ENCODE measurements around the gene PPP2R3A. TPM values are rescaled to one million over a fixed set of nuclear protein-coding genes. Genes with fewer than 3 reads are reported as not detected.
"Not testable (repeated sequence)": the region's sequence is repeated elsewhere in the genome, so short reads cannot be mapped to it uniquely, and the experiment has no call there.

Gene PPP2R3A
- total RNA-seq, 1 experiment from 2014 or later: not detected

- no peak overlapping the region for H3K9ac ChIP-seq (ENCODE audit: low read length)
- H3K4me2 ChIP-seq (ENCODE audit: low read depth, low read length, poor library complexity, severe bottlenecking): no peak overlapping the region
- no peaks in the 10 kb centered on the region for H3K4me1 ChIP-seq (ENCODE audit: low read length)
- H3K9me3 ChIP-seq (ENCODE audit: low read length): no peaks in the 10 kb centered on the region
- no peaks in the 10 kb centered on the region for H3K9me2 ChIP-seq (replicated peaks; ENCODE audit: insufficient read depth, low read length)
- no peak overlapping the region for H3K27ac ChIP-seq (ENCODE audit: low read length)
- no peaks in the 10 kb centered on the region for H3K36me3 ChIP-seq (ENCODE audit: insufficient read depth, low read length)
- H3K27me3 ChIP-seq (ENCODE audit: low read length): no peaks in the 10 kb centered on the region
- no peaks in the 10 kb centered on the region for H4K20me1 ChIP-seq (ENCODE audit: insufficient read depth, low read depth, low read length)
- no peak for DNase-seq
- no peaks in the 10 kb centered on the region for H3K79me2 ChIP-seq (ENCODE audit: low read length)
- H2AFZ ChIP-seq (ENCODE audit: low read length): no peak overlapping the region
- no peak overlapping the region for H3K4me3 ChIP-seq (ENCODE audit: low read length)
Observed at GRCh38 chr3:136134091-136134490, 168.6 kb downstream of the PPP2R3A start.

- Histone ChIP-seq H3K79me2 (ENCODE audit: low read length) (no peaks in the 10 kb centered on the region), H3K4me1 (ENCODE audit: low read length) (no peaks in the 10 kb centered on the region)
Observed at GRCh38 chr3:136135039-136135802, 169.7 kb downstream of the PPP2R3A start.

GRCh38 chr3:136136454-136136853, 170.9 kb downstream of the PPP2R3A start:
- H4K20me1 ChIP-seq (ENCODE audit: insufficient read depth, low read depth, low read length): 0 out of 2 replicates have a peak, but pooled peaks cover 6% of the 10 kb centered on the region
- no peaks in the 10 kb centered on the region for H3K9me3 ChIP-seq (ENCODE audit: low read length)
- H3K27ac ChIP-seq (ENCODE audit: low read length): no peak overlapping the region
- no peak overlapping the region for H3K9ac ChIP-seq (ENCODE audit: low read length)
- no peaks in the 10 kb centered on the region for H3K36me3 ChIP-seq (ENCODE audit: insufficient read depth, low read length)
- H3K4me1 ChIP-seq (ENCODE audit: low read length): no peaks in the 10 kb centered on the region
- H3K27me3 ChIP-seq (ENCODE audit: low read length): no peaks in the 10 kb centered on the region
- H3K4me3 ChIP-seq (ENCODE audit: low read length): no peak overlapping the region
- no peaks in the 10 kb centered on the region for H3K79me2 ChIP-seq (ENCODE audit: low read length)
- no peak for DNase-seq
- H3K4me2 ChIP-seq (ENCODE audit: low read depth, low read length, poor library complexity, severe bottlenecking): no peak overlapping the region
- H2AFZ ChIP-seq (ENCODE audit: low read length): no peak overlapping the region
- no peaks in the 10 kb centered on the region for H3K9me2 ChIP-seq (replicated peaks; ENCODE audit: insufficient read depth, low read length)

More at GRCh38 chr3:136135039-136135802, 169.7 kb downstream of the PPP2R3A start:
- no peaks in the 10 kb centered on the region for H3K27me3 ChIP-seq (ENCODE audit: low read length)
- H3K27ac ChIP-seq (ENCODE audit: low read length): no peak overlapping the region
- no peaks in the 10 kb centered on the region for H3K9me3 ChIP-seq (ENCODE audit: low read length)
- no peaks in the 10 kb centered on the region for H3K36me3 ChIP-seq (ENCODE audit: insufficient read depth, low read length)
- no peak overlapping the region for H3K4me2 ChIP-seq (ENCODE audit: low read depth, low read length, poor library complexity, severe bottlenecking)
- no peak for DNase-seq
- H3K9ac ChIP-seq (ENCODE audit: low read length): no peak overlapping the region
- no peaks in the 10 kb centered on the region for H3K9me2 ChIP-seq (replicated peaks; ENCODE audit: insufficient read depth, low read length)
- H2AFZ ChIP-seq (ENCODE audit: low read length): no peak overlapping the region
- H3K4me3 ChIP-seq (ENCODE audit: low read length): no peak overlapping the region
- H4K20me1 ChIP-seq (ENCODE audit: insufficient read depth, low read depth, low read length): no peaks in the 10 kb centered on the region

GRCh38 chr3:136141291-136141785, 175.8 kb downstream of the PPP2R3A start:
- Histone ChIP-seq H3K4me1 (ENCODE audit: low read length) (no peaks in the 10 kb centered on the region), H3K9ac (ENCODE audit: low read length) (no peak overlapping the region), H2AFZ (ENCODE audit: low read length) (no peak overlapping the region), H3K9me2 (replicated peaks; ENCODE audit: insufficient read depth, low read length) (no peaks in the 10 kb centered on the region), H3K4me2 (ENCODE audit: low read depth, low read length, poor library complexity, severe bottlenecking) (no peak overlapping the region), H3K9me3 (ENCODE audit: low read length) (no peaks in the 10 kb centered on the region), H3K36me3 (ENCODE audit: insufficient read depth, low read length) (no peaks in the 10 kb centered on the region), H3K79me2 (ENCODE audit: low read length) (no peaks in the 10 kb centered on the region), H4K20me1 (ENCODE audit: insufficient read depth, low read depth, low read length) (0 out of 2 replicates have a peak, but pooled peaks cover 11% of the 10 kb centered on the region), H3K27me3 (ENCODE audit: low read length) (no peaks in the 10 kb centered on the region), H3K4me3 (ENCODE audit: low read length) (no peak overlapping the region), H3K27ac (ENCODE audit: low read length) (no peak overlapping the region)
- DNase-seq: peak; percentile 36

- H4K20me1 ChIP-seq (ENCODE audit: insufficient read depth, low read depth, low read length): 0 out of 2 replicates have a peak, but pooled peaks cover 11% of the 10 kb centered on the region
- no peaks in the 10 kb centered on the region for H3K27me3 ChIP-seq (ENCODE audit: low read length)
- peak; percentile 11 for DNase-seq
- no peaks in the 10 kb centered on the region for H3K9me2 ChIP-seq (replicated peaks; ENCODE audit: insufficient read depth, low read length)
- no peak overlapping the region for H2AFZ ChIP-seq (ENCODE audit: low read length)
- H3K79me2 ChIP-seq (ENCODE audit: low read length): no peaks in the 10 kb centered on the region
- H3K4me3 ChIP-seq (ENCODE audit: low read length): no peak overlapping the region
- H3K4me1 ChIP-seq (ENCODE audit: low read length): no peaks in the 10 kb centered on the region
- H3K4me2 ChIP-seq (ENCODE audit: low read depth, low read length, poor library complexity, severe bottlenecking): no peak overlapping the region
- no peaks in the 10 kb centered on the region for H3K9me3 ChIP-seq (ENCODE audit: low read length)
- no peak overlapping the region for H3K9ac ChIP-seq (ENCODE audit: low read length)
- no peak overlapping the region for H3K27ac ChIP-seq (ENCODE audit: low read length)
- H3K36me3 ChIP-seq (ENCODE audit: insufficient read depth, low read length): no peaks in the 10 kb centered on the region
Observed at GRCh38 chr3:136141891-136142290, 176.4 kb downstream of the PPP2R3A start.

- Histone ChIP-seq H3K9me2 (replicated peaks; ENCODE audit: insufficient read depth, low read length) (no peaks in the 10 kb centered on the region), H4K20me1 (ENCODE audit: insufficient read depth, low read depth, low read length) (0 out of 2 replicates have a peak, but pooled peaks cover 16% of the 10 kb centered on the region), H2AFZ (ENCODE audit: low read length) (no peak overlapping the region), H3K27ac (ENCODE audit: low read length) (no peak overlapping the region), H3K4me1 (ENCODE audit: low read length) (no peaks in the 10 kb centered on the region), H3K36me3 (ENCODE audit: insufficient read depth, low read length) (no peaks in the 10 kb centered on the region), H3K9me3 (ENCODE audit: low read length) (no peaks in the 10 kb centered on the region), H3K79me2 (ENCODE audit: low read length) (no peaks in the 10 kb centered on the region), H3K9ac (ENCODE audit: low read length) (no peak overlapping the region), H3K4me3 (ENCODE audit: low read length) (no peak overlapping the region), H3K27me3 (ENCODE audit: low read length) (no peaks in the 10 kb centered on the region), H3K4me2 (ENCODE audit: low read depth, low read length, poor library complexity, severe bottlenecking) (no peak overlapping the region)
- DNase-seq: peak; percentile 41
Observed at GRCh38 chr3:136142592-136142991, 177.1 kb downstream of the PPP2R3A start.

GRCh38 chr3:136144397-136144796, 178.9 kb downstream of the PPP2R3A start:
- H3K9ac ChIP-seq (ENCODE audit: low read length); H3K9me2 ChIP-seq (replicated peaks; ENCODE audit: insufficient read depth, low read length); H2AFZ ChIP-seq (ENCODE audit: low read length); H3K27ac ChIP-seq (ENCODE audit: low read length); H3K9me3 ChIP-seq (ENCODE audit: low read length); H3K4me2 ChIP-seq (ENCODE audit: low read depth, low read length, poor library complexity, severe bottlenecking); H3K4me3 ChIP-seq (ENCODE audit: low read length); H3K4me1 ChIP-seq (ENCODE audit: low read length); H3K36me3 ChIP-seq (ENCODE audit: insufficient read depth, low read length); H3K27me3 ChIP-seq (ENCODE audit: low read length): not testable (repeated sequence)
- Histone ChIP-seq H3K79me2 (ENCODE audit: low read length) (peaks cover 11% of the 10 kb centered on the region), H4K20me1 (ENCODE audit: insufficient read depth, low read depth, low read length) (peaks cover 29% of the 10 kb centered on the region)
- peak; percentile 27 for DNase-seq

GRCh38 chr3:136146981-136147729, 181.6 kb downstream of the PPP2R3A start:
- H3K27ac ChIP-seq (ENCODE audit: low read length): no peak overlapping the region
- H3K36me3 ChIP-seq (ENCODE audit: insufficient read depth, low read length): peaks cover 26% of the 10 kb centered on the region
- no peak overlapping the region for H3K4me2 ChIP-seq (ENCODE audit: low read depth, low read length, poor library complexity, severe bottlenecking)
- H3K9ac ChIP-seq (ENCODE audit: low read length): no peak overlapping the region
- H3K4me3 ChIP-seq (ENCODE audit: low read length): no peak overlapping the region
- no peaks in the 10 kb centered on the region for H3K9me2 ChIP-seq (replicated peaks; ENCODE audit: insufficient read depth, low read length)
- H3K4me1 ChIP-seq (ENCODE audit: low read length): no peaks in the 10 kb centered on the region
- H3K27me3 ChIP-seq (ENCODE audit: low read length): no peaks in the 10 kb centered on the region
- H2AFZ ChIP-seq (ENCODE audit: low read length): no peak overlapping the region
- peaks cover 34% of the 10 kb centered on the region for H3K79me2 ChIP-seq (ENCODE audit: low read length)
- no peak for DNase-seq
- H4K20me1 ChIP-seq (ENCODE audit: insufficient read depth, low read depth, low read length): peaks cover 48% of the 10 kb centered on the region
- no peaks in the 10 kb centered on the region for H3K9me3 ChIP-seq (ENCODE audit: low read length)
